Cardiac muscle cell (in vitro differentiated cells and primary cell): ENCODE measurements around the gene SCD5. TPM values are rescaled to one million over a fixed set of nuclear protein-coding genes. Genes with fewer than 3 reads are reported as not detected.
A peak's percentile ranks its signal among the peaks of the same experiment; 100 is the strongest.

ENCODE experiments used
- DNase-seq, 2 donors: peaks; one replicate each; pipeline versions ENCODE4 v3.0.0 to v3.0.0-alpha.2; 2010 to 2017; ENCODE audit warnings: low read depth in 1 of 2, low spot score in 1 of 2
- H3K27ac ChIP-seq: fragments of 200-600 bp; sonication (generic); 2 replicates; pipeline ENCODE4 v1.5.1; 2016
- H3K27me3 ChIP-seq: fragments of 200-600 bp; sonication (generic); 2 replicates; pipeline ENCODE4 v1.6.0; 2016; ENCODE audit warnings: control low read depth
- H3K36me3 ChIP-seq: fragments of 200-600 bp; sonication (generic); 2 replicates; pipeline ENCODE4 v1.5.1; 2016; ENCODE audit warnings: control low read depth
- H3K4me1 ChIP-seq: fragments of 200-600 bp; sonication (generic); 2 replicates; pipeline ENCODE4 v1.8.1; 2017; ENCODE audit warnings: low read depth, mild to moderate bottlenecking, mixed run types
- H3K4me3 ChIP-seq: fragments of 200-600 bp; sonication (generic); 2 replicates; pipeline ENCODE4 v1.5.1; 2016; ENCODE audit warnings: mild to moderate bottlenecking
- H3K9me3 ChIP-seq: fragments of 200-600 bp; sonication (generic); 2 replicates; pipeline ENCODE4 v1.5.1; 2017; ENCODE audit warnings: low read depth, mild to moderate bottlenecking, control low read depth
- polyA plus RNA-seq: library from polyadenylated mRNA; unstranded; fragments of >200 nt; fragmentation: Nextera tagmentation; extraction: Ambion mirVana; gene quantifications from 2 replicates; pipeline ENCODE4 v1.2.1, GENCODE V29; 2016
- total RNA-seq: library from RNA; depleted of rRNA; stranded (reverse); fragments of >200 nt; gene quantifications from 2 replicates; pipeline ENCODE4 v1.2.3, GENCODE V29; 2016
- TF ChIP-seq, protein P1 (sequence below): IDR thresholded peaks from 2 replicates; pipeline ENCODE4 v1.5.1; 2012; ENCODE audit warnings: low read depth, mild to moderate bottlenecking, low read length

The SCD5 gene
- total and polyA plus RNA-seq, 2 experiments from 2014 or later: 3.7 to 4.7 TPM

DNA sequence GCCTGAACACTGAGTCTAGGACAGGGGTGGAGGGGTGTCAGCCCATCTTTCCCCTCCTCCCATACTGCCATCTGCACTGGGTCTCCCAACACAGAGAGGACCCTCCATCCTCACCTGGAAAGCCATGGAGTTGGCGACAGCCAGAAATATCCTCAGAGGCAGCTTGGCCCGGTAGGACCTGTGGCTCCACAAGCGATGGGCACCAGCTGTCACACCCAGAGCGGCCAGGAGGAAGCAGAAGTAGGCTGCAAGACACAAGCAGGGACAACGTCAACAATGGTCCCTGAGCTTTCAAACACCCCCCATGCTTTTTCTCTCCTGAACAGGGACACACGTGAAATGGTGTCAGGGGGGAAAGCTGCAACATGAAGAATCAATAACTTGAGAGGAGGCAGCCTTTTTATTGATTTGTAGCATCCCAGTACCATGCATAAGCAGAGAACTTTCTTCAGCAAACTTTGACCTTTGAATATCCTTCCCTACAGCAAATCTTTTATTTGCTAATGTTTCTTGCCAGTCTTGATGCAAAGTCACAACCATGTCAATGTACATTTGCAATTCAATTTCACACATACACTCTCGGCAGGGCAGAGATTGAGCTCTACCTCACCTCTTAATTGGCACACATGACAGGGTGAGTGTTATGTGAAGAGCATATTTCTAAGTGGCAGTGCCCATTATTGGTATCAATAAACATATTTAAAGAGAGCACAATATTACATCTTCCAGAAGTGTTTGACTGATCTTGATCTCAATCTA, 93.2 kb downstream of the SCD5 start:
- Histone ChIP-seq H3K4me3 (no peak overlapping the region), H3K9me3 (no peaks in the 10 kb centered on the region), H3K27me3 (no peaks in the 10 kb centered on the region), H3K36me3 (no peaks in the 10 kb centered on the region), H3K27ac (no peak overlapping the region), H3K4me1 (peaks cover 3% of the 10 kb centered on the region)
- DNase-seq: no peak
- TF ChIP-seq, protein P1, sequence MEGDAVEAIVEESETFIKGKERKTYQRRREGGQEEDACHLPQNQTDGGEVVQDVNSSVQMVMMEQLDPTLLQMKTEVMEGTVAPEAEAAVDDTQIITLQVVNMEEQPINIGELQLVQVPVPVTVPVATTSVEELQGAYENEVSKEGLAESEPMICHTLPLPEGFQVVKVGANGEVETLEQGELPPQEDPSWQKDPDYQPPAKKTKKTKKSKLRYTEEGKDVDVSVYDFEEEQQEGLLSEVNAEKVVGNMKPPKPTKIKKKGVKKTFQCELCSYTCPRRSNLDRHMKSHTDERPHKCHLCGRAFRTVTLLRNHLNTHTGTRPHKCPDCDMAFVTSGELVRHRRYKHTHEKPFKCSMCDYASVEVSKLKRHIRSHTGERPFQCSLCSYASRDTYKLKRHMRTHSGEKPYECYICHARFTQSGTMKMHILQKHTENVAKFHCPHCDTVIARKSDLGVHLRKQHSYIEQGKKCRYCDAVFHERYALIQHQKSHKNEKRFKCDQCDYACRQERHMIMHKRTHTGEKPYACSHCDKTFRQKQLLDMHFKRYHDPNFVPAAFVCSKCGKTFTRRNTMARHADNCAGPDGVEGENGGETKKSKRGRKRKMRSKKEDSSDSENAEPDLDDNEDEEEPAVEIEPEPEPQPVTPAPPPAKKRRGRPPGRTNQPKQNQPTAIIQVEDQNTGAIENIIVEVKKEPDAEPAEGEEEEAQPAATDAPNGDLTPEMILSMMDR: no peak

DNA sequence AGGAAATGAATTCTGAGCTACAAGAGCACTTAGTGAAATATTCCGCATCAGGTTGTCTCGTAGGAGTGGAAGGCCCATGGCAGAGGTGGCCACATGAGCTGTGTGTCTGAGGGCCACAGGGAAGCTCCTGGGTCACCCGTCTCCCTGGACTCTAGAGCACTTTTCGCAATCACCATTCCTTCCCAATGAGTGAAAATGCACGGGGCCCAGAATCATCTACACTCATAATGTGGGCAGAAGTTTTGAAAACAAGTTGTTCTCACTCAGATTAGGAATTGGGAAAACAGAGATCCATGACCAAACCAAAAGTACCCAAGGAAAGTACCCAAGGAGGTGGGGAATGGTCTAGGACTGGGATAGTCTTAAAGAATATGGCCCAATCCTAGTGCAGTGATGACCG, 94.4 kb downstream of the SCD5 start:
- Histone ChIP-seq H3K4me1 (no peaks in the 10 kb centered on the region), H3K36me3 (no peaks in the 10 kb centered on the region), H3K9me3 (no peaks in the 10 kb centered on the region), H3K27me3 (no peaks in the 10 kb centered on the region), H3K27ac (no peak overlapping the region), H3K4me3 (no peak overlapping the region)
- peak in 1 of 2 donors; percentile 57 for DNase-seq
- TF ChIP-seq, protein P1: no peak

DNA sequence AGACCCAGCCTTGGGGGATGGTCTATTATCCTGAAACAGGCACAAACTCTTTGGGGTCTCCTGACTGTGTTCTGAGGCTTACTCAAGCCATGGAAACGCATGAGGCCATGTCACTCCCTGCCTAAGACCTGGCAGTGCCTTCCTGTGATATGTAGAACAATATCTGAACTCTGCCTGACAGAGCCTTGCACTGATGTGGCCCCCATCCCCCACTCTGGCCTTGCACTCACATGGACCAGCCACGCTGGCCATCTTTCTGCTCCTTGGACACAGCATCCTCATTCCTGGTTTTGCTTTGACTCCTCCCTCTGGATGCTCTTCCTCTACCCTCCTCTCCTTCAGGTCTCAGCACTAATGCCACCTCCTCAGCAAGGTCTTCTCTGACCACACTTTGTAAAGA, 100.2 kb downstream of the SCD5 start:
- DNase-seq: no peak
- no peaks in the 10 kb centered on the region for H3K4me1 ChIP-seq
- H3K9me3 ChIP-seq: no peaks in the 10 kb centered on the region
- H3K36me3 ChIP-seq: no peaks in the 10 kb centered on the region
- H3K27ac ChIP-seq: no peak overlapping the region
- TF ChIP-seq, protein P1: no peak
- peaks cover 4% of the 10 kb centered on the region for H3K27me3 ChIP-seq
- no peak overlapping the region for H3K4me3 ChIP-seq

DNA sequence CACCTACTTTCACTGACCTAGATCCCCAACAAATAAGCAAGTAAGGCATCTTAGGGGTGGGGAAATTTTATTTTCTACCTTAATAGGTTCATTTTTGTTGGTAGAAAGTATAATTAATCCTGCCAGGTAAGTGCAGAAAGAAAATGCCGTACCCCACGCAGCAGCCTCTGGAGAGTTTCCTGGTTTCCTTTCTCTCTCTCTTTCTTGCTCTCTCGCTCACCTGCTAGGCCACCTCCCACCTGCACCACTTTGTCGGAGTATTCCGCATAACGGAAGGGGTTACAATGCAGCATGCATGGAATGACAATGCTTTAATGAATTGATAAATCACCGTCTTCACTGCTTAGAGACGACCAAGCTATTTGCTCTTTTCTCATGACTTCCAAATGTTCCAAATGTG, 101.0 kb downstream of the SCD5 start:
- H3K36me3 ChIP-seq: no peaks in the 10 kb centered on the region
- no peak for DNase-seq
- no peak overlapping the region for H3K4me3 ChIP-seq
- TF ChIP-seq, protein P1: no peak
- no peaks in the 10 kb centered on the region for H3K9me3 ChIP-seq
- no peaks in the 10 kb centered on the region for H3K4me1 ChIP-seq
- H3K27ac ChIP-seq: no peak overlapping the region
- peaks cover 4% of the 10 kb centered on the region for H3K27me3 ChIP-seq

DNA sequence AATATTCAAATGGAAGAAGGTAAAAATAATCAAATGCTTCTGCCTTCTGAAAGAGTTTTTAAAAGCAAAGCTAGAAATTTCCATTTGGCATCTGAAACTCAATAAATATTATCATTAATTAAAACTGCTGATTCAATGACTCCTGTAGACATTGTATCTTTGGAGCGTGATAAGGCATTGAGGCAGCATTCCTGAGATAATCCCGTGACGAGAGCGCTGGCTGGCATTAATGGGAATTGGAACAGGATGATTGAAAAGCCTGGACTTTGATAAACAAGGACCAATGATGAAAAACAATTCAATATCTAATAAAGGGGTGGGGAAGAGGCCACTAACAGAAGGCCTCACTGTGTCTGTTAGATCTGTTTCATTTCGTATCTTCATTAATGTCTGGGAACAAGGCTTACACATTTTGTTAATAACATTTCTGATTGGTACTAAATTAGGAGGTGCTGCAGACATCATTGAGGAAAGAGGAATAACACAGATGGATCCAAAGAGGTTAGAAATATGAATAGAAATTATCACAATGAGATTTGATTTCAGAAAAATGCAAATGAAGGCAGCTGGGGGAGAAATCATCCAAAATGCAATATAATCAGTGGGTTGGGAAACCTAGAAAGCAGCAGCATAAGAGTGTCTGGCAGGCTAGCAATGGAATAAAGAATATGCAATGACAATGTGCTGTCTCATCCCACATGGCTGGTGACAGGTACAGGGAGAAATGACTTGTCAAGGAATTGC, 102.3 kb downstream of the SCD5 start:
- no peak for DNase-seq
- H3K27me3 ChIP-seq: peaks cover 4% of the 10 kb centered on the region
- H3K4me1 ChIP-seq: no peaks in the 10 kb centered on the region
- TF ChIP-seq, protein P1: no peak
- no peak overlapping the region for H3K4me3 ChIP-seq
- H3K27ac ChIP-seq: no peak overlapping the region
- H3K36me3 ChIP-seq: no peaks in the 10 kb centered on the region
- no peaks in the 10 kb centered on the region for H3K9me3 ChIP-seq
